Neural cell (in vitro differentiated cells): Measurements from ENCODE around the gene ANKRD55. TPM values are rescaled to one million over a fixed set of nuclear protein-coding genes. Genes with fewer than 3 reads are reported as not detected.

Source experiments
- H2AFZ ChIP-seq: fragments of 200-600, 300-800 bp; sonication (generic), shearing (Covaris generic); 2 replicates; pipeline ENCODE4 v1.6.0; 2014; ENCODE audit warnings: low read depth, mild to moderate bottlenecking, antibody characterized with exemption, low read length, moderate library complexity
- H3F3A ChIP-seq: fragments of 200-600 bp; shearing (Covaris generic); 2 replicates; pipeline ENCODE4 v1.6.1; 2016; ENCODE audit warnings: mild to moderate bottlenecking, moderate library complexity, mixed read lengths, antibody characterized with exemption, low read length; ENCODE audit not compliant: insufficient read depth, poor library complexity, severe bottlenecking
- H3K27ac ChIP-seq: fragments of 200-600, 300-800 bp; sonication (generic), shearing (Covaris generic); 2 replicates; pipeline ENCODE4 v1.5.1; 2014; ENCODE audit warnings: mild to moderate bottlenecking, low read length, moderate library complexity
- H3K27me3 ChIP-seq: fragments of 300-800, 200-600 bp; sonication (generic), shearing (Covaris generic); 2 replicates; pipeline ENCODE4 v1.6.0; 2014; ENCODE audit warnings: mild to moderate bottlenecking, low read depth, low read length, moderate library complexity; ENCODE audit not compliant: insufficient read depth
- H3K36me3 ChIP-seq: fragments of 300-800, 200-600 bp; sonication (generic), shearing (Covaris generic); 2 replicates; pipeline ENCODE4 v1.5.1; 2014; ENCODE audit warnings: mild to moderate bottlenecking, antibody characterized with exemption, low read length, moderate library complexity; ENCODE audit not compliant: insufficient read depth
- H3K4me2 ChIP-seq: fragments of 300-800, 200-600 bp; sonication (generic), shearing (Covaris generic); 2 replicates; pipeline ENCODE4 v1.6.0; 2014; ENCODE audit warnings: mild to moderate bottlenecking, low read length
- H3K4me3 ChIP-seq: fragments of 300-800, 200-600 bp; sonication (generic), shearing (Covaris generic); 2 replicates; pipeline ENCODE4 v1.5.1; 2014; ENCODE audit warnings: mild to moderate bottlenecking, low read length, moderate library complexity
- H3K79me2 ChIP-seq: fragments of 200-600 bp; shearing (Covaris generic); replicated peaks from 2 replicates; pipeline ENCODE4 v1.6.0; 2014; ENCODE audit warnings: mild to moderate bottlenecking, low read length, moderate library complexity; ENCODE audit not compliant: insufficient read depth
- H3K9ac ChIP-seq: fragments of 300-800, 200-600 bp; sonication (generic), shearing (Covaris generic); 2 replicates; pipeline ENCODE4 v1.6.1; 2016; ENCODE audit warnings: mild to moderate bottlenecking, low read length, mixed read lengths
- H3K9me2 ChIP-seq: fragments of 200-600 bp; shearing (Covaris generic); 2 replicates; pipeline ENCODE4 v1.6.1; 2016; ENCODE audit warnings: mild to moderate bottlenecking, low read length, mixed read lengths; ENCODE audit not compliant: insufficient read depth
- H3K9me3 ChIP-seq: fragments of 200-600, 300-800 bp; sonication (generic), shearing (Covaris generic); 2 replicates; pipeline ENCODE4 v1.6.1; 2016; ENCODE audit warnings: mild to moderate bottlenecking, mixed run types, low read length, moderate library complexity, mixed read lengths
- H4K20me1 ChIP-seq: fragments of 200-600 bp; shearing (Covaris generic); 2 replicates; pipeline ENCODE4 v1.6.1; 2016; ENCODE audit warnings: mild to moderate bottlenecking, mixed run types; ENCODE audit not compliant: insufficient read depth
- CTCF ChIP-seq: fragments of 450-650 bp; IDR thresholded peaks from 2 replicates; pipeline ENCODE4 v1.5.1; 2014; ENCODE audit warnings: antibody characterized with exemption, mild to moderate bottlenecking, moderate library complexity; ENCODE audit not compliant: poor library complexity, severe bottlenecking
- EP300 ChIP-seq: fragments of 450-650 bp; conservative IDR thresholded peaks from 2 replicates; pipeline ENCODE4 v1.6.1; 2014; ENCODE audit warnings: antibody characterized with exemption, mild to moderate bottlenecking, moderate library complexity; ENCODE audit not compliant: poor library complexity, severe bottlenecking
- EZH2 ChIP-seq: fragments of 200-600, 300-800 bp; shearing (Covaris generic), sonication (generic); IDR thresholded peaks from 2 replicates; pipeline ENCODE4 v1.6.1; 2014; ENCODE audit warnings: antibody characterized with exemption, low read length, borderline replicate concordance, mild to moderate bottlenecking; ENCODE audit not compliant: insufficient read depth, poor library complexity, severe bottlenecking
- MXI1 ChIP-seq: fragments of 450-650 bp; conservative IDR thresholded peaks from 2 replicates; pipeline ENCODE4 v1.6.1; 2014; ENCODE audit warnings: antibody characterized with exemption, mild to moderate bottlenecking; ENCODE audit not compliant: poor library complexity, severe bottlenecking
- POLR2AphosphoS5 ChIP-seq: IDR thresholded peaks from 2 replicates; pipeline ENCODE4 v1.6.1; 2012
- RAD21 ChIP-seq: fragments of 450-650 bp; conservative IDR thresholded peaks from 2 replicates; pipeline ENCODE4 v1.6.1; 2014; ENCODE audit warnings: antibody characterized with exemption, mild to moderate bottlenecking, moderate library complexity
- SMC3 ChIP-seq: fragments of 450-650 bp; conservative IDR thresholded peaks from 2 replicates; pipeline ENCODE4 v1.6.1; 2014; ENCODE audit warnings: antibody characterized with exemption, mild to moderate bottlenecking, moderate library complexity; ENCODE audit not compliant: poor library complexity
- TAF1 ChIP-seq: IDR thresholded peaks from 2 replicates; pipeline ENCODE4 v1.6.1; 2012; ENCODE audit warnings: low read depth
- polyA plus RNA-seq: library from polyadenylated mRNA; depleted of rRNA; stranded (reverse); fragments of >200 nt; gene quantifications from 2 replicates; pipeline ENCODE4 v1.2.3, GENCODE V29; 2014
- TF ChIP-seq, protein P1 (sequence below): IDR thresholded peaks from 2 replicates; pipeline ENCODE4 v1.6.1; 2012; ENCODE audit warnings: borderline replicate concordance

Gene ANKRD55
- polyA plus RNA-seq, 1 donor from 2014 or later, result 49.8 TPM

DNA sequence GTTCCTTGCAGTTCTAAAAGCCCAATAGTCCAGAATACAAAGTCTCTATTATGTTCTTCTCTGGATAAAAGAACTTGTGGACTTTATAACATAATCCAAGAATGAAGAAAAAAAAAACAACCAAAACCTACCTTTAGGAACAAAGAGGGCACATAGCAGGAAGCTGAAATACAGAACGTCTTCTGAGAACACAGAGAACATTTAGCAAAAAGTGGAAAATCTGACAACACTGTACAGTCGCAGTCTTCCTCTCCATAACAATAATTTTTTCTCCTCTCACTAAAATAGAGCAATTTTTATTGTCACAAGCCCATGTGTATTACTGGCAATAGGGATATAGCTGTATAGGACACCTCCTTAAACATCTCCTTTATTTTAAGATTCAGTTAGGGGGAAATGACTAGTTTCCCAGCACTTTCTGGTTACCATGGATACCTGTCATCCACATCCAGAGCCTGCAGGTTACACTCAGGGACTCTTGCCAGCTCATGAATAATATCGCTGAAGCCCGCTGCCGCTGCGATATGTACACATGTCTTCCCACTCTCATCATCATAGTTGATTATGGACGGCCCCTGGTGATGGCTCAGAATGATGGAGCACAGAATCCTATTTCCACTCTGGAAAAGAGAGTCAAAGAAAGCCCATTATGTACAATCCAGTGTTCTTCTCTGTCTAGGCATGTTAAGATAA is 106.5 kb downstream of the ANKRD55 start:
- H3F3A ChIP-seq, result no peaks in the 10 kb centered on the region
- H3K9me2 ChIP-seq, result no peaks in the 10 kb centered on the region
- TF ChIP-seq, protein P1, sequence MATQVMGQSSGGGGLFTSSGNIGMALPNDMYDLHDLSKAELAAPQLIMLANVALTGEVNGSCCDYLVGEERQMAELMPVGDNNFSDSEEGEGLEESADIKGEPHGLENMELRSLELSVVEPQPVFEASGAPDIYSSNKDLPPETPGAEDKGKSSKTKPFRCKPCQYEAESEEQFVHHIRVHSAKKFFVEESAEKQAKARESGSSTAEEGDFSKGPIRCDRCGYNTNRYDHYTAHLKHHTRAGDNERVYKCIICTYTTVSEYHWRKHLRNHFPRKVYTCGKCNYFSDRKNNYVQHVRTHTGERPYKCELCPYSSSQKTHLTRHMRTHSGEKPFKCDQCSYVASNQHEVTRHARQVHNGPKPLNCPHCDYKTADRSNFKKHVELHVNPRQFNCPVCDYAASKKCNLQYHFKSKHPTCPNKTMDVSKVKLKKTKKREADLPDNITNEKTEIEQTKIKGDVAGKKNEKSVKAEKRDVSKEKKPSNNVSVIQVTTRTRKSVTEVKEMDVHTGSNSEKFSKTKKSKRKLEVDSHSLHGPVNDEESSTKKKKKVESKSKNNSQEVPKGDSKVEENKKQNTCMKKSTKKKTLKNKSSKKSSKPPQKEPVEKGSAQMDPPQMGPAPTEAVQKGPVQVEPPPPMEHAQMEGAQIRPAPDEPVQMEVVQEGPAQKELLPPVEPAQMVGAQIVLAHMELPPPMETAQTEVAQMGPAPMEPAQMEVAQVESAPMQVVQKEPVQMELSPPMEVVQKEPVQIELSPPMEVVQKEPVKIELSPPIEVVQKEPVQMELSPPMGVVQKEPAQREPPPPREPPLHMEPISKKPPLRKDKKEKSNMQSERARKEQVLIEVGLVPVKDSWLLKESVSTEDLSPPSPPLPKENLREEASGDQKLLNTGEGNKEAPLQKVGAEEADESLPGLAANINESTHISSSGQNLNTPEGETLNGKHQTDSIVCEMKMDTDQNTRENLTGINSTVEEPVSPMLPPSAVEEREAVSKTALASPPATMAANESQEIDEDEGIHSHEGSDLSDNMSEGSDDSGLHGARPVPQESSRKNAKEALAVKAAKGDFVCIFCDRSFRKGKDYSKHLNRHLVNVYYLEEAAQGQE, result peak; percentile 57
- TF ChIP-seq EP300, result peak; percentile 71
- TF ChIP-seq CTCF, result no peak
- TF ChIP-seq POLR2AphosphoS5, result peak; percentile 80
- peak; percentile 38 for TF ChIP-seq SMC3
- peak; percentile 47 for TF ChIP-seq MXI1
- TF ChIP-seq EZH2, result no peak
- peak; percentile 42 for TF ChIP-seq RAD21
- H2AFZ ChIP-seq, result peak overlapping the region; percentile 11
- H3K4me2 ChIP-seq, result peak overlapping the region; percentile 80
- no peaks in the 10 kb centered on the region for H3K79me2 ChIP-seq
- no peaks in the 10 kb centered on the region for H3K27me3 ChIP-seq
- H4K20me1 ChIP-seq, result no peaks in the 10 kb centered on the region
- peak overlapping the region; percentile 58 for H3K4me3 ChIP-seq
- no peaks in the 10 kb centered on the region for H3K9me3 ChIP-seq
- no peaks in the 10 kb centered on the region for H3K36me3 ChIP-seq
- H3K27ac ChIP-seq, result peak overlapping the region; percentile 78
- H3K9ac ChIP-seq, result peak overlapping the region; percentile 50

- H3K9me2 ChIP-seq, result no peaks in the 10 kb centered on the region
- no peaks in the 10 kb centered on the region for H3F3A ChIP-seq
- H3K27ac ChIP-seq, result no peak overlapping the region
- H3K4me3 ChIP-seq, result no peak overlapping the region
- H2AFZ ChIP-seq, result no peak overlapping the region
- TF ChIP-seq, protein P1, result no peak
- TF ChIP-seq RAD21 (no peak), POLR2AphosphoS5 (no peak), MXI1 (no peak), CTCF (no peak), TAF1 (no peak), EZH2 (no peak), SMC3 (no peak), EP300 (no peak)
- H3K9ac ChIP-seq, result no peak overlapping the region
- H4K20me1 ChIP-seq, result no peaks in the 10 kb centered on the region
- H3K79me2 ChIP-seq, result no peaks in the 10 kb centered on the region
- no peaks in the 10 kb centered on the region for H3K27me3 ChIP-seq
- no peaks in the 10 kb centered on the region for H3K9me3 ChIP-seq
- H3K36me3 ChIP-seq, result no peaks in the 10 kb centered on the region
- no peak overlapping the region for H3K4me2 ChIP-seq
These were observed 109.4 kb downstream of the ANKRD55 start for GRCh38 chr5:56123531-56124243.
